B cell (primary cell): ENCODE measurements around the gene ZNF564. TPM values are rescaled to one million over a fixed set of nuclear protein-coding genes. Genes with fewer than 3 reads are reported as not detected.
A peak's percentile ranks its signal among the peaks of the same experiment; 100 is the strongest.

Source experiments
- ATAC-seq: fragments of 200-7000 bp; cut with Tn5 transposase; one replicate; pipeline ENCODE4 v1.10.0; 2021; ENCODE audit warnings: low read depth, mild to moderate bottlenecking, moderate number of reproducible peaks, moderate library complexity
- CTCF ChIA-PET: fragments of 350-600 bp; sonication (Branson Sonifier 250); formaldehyde crosslinking; loops from one replicate; lab custom pipeline; 2021; ENCODE audit warnings: antibody characterized with exemption, inconsistent platforms; lab: Charles Lee
- POLR2A ChIA-PET: fragments of 350-600 bp; sonication (Branson Sonifier 250); formaldehyde crosslinking; loops from one replicate; lab custom pipeline; 2021; ENCODE audit warnings: antibody characterized with exemption; lab: Charles Lee
- DNase-seq: peaks from one replicate; pipeline ENCODE4 v3.0.0; 2013
- H2AFZ ChIP-seq: 2 replicates; pipeline ENCODE4 v1.6.1; 2012; ENCODE audit warnings: mild to moderate bottlenecking, low read depth, low read length; ENCODE audit not compliant: insufficient read depth, poor library complexity, severe bottlenecking
- H3K27ac ChIP-seq, 2 donors: 1 replicate in 1 of 2; 2 replicates in 1 of 2; pipeline ENCODE4 v1.5.1; 2012 to 2013; ENCODE audit warnings: low read length in 2 of 2, mild to moderate bottlenecking in 2 of 2, moderate library complexity in 1 of 2
- H3K27me3 ChIP-seq, 4 experiments: fragments of 200-600 bp in 1 of 4; sonication (generic) in 1 of 4; replicated peaks in 1 of 4; 1 replicate in 2 of 4; 2 replicates in 2 of 4; pipeline versions ENCODE4 v1.6.1 to v1.7.0; 2013 to 2016; ENCODE audit warnings: low read length in 3 of 4, mild to moderate bottlenecking in 2 of 4, mixed read lengths in 1 of 4, moderate library complexity in 1 of 4; ENCODE audit not compliant: insufficient read depth in 4 of 4, control insufficient read depth in 3 of 4; ENCODE audit errors: control extremely low read depth in 1 of 4
- H3K36me3 ChIP-seq, 2 experiments: replicated peaks in 1 of 2; 1 replicate in 1 of 2; 2 replicates in 1 of 2; pipeline versions ENCODE4 v1.6.1 to v1.7.1; 2013; ENCODE audit warnings: low read length in 1 of 2; ENCODE audit not compliant: insufficient read depth in 2 of 2, control insufficient read depth in 1 of 2; ENCODE audit errors: control extremely low read depth in 1 of 2, extremely low read depth in 1 of 2
- H3K4me1 ChIP-seq, 2 donors: fragments of 200-600 bp in 1 of 2; sonication (generic) in 1 of 2; 1 replicate in 1 of 2; 2 replicates in 1 of 2; pipeline versions ENCODE4 v1.5.1 to v1.6.1; 2013 to 2017; ENCODE audit warnings: low read length in 2 of 2; ENCODE audit not compliant: control insufficient read depth in 2 of 2, insufficient read depth in 2 of 2
- H3K4me2 ChIP-seq: replicated peaks from 2 replicates; pipeline ENCODE3; 2012; ENCODE audit warnings: mild to moderate bottlenecking, low read depth, low read length; ENCODE audit not compliant: poor library complexity, severe bottlenecking
- H3K4me3 ChIP-seq, 5 experiments: fragments of 200-600 bp in 1 of 5; sonication (generic) in 1 of 5; 1 replicate in 3 of 5; 2 replicates in 2 of 5; pipeline versions ENCODE4 v1.5.1 to v1.7.0; 2011 to 2016; ENCODE audit warnings: low read length in 4 of 5, mild to moderate bottlenecking in 4 of 5, low read depth in 2 of 5, control low read depth in 1 of 5, moderate library complexity in 1 of 5; ENCODE audit not compliant: insufficient read depth in 1 of 5; ENCODE audit errors: control extremely low read depth in 1 of 5, extremely low read depth in 1 of 5
- H3K79me2 ChIP-seq: fragments of 200-600 bp; sonication (generic); one replicate; pipeline ENCODE4 v1.6.0; 2016; ENCODE audit warnings: low read length; ENCODE audit not compliant: control insufficient read depth, insufficient read depth
- H3K9ac ChIP-seq: fragments of 200-600 bp; sonication (generic); 2 replicates; pipeline ENCODE4 v1.6.1; 2017; ENCODE audit warnings: mild to moderate bottlenecking, low read length, moderate library complexity
- H3K9me3 ChIP-seq, 3 donors: one replicate each; pipeline versions ENCODE4 v1.6.1 to v1.7.1; 2013; ENCODE audit warnings: low read length in 2 of 3; ENCODE audit not compliant: control insufficient read depth in 2 of 3, insufficient read depth in 1 of 3; ENCODE audit errors: control extremely low read depth in 1 of 3
- H4K20me1 ChIP-seq: 2 replicates; pipeline ENCODE4 v1.6.0; 2012; ENCODE audit warnings: mild to moderate bottlenecking, low read length; ENCODE audit not compliant: insufficient read depth, control insufficient read depth, poor library complexity, severe bottlenecking
- H3K27ac Mint-ChIP-seq: one replicate; pipeline ENCODE4 v1.8.0; 2021; ENCODE audit warnings: mixed read lengths
- H3K27me3 Mint-ChIP-seq: one replicate; pipeline ENCODE4 v1.8.0; 2021; ENCODE audit warnings: mixed read lengths
- H3K4me1 Mint-ChIP-seq: one replicate; pipeline ENCODE4 v1.8.0; 2021; ENCODE audit warnings: mixed read lengths
- H3K4me3 Mint-ChIP-seq: one replicate; pipeline ENCODE4 v1.8.0; 2021; ENCODE audit warnings: mixed read lengths
- H3K9me3 Mint-ChIP-seq: one replicate; pipeline ENCODE4 v1.8.0; 2022; ENCODE audit warnings: mixed read lengths; ENCODE audit not compliant: insufficient read depth
- EZH2 ChIP-seq: IDR thresholded peaks from 2 replicates; pipeline ENCODE4 v1.6.1; 2012; ENCODE audit warnings: borderline replicate concordance, low read depth, mild to moderate bottlenecking, moderate library complexity, low read length; ENCODE audit not compliant: insufficient read depth, poor library complexity, severe bottlenecking
- whole genome bisulfite sequencing: methylation state at CpG from one replicate; pipeline ENCODE4 v1.1.5; 2013; ENCODE audit warnings: missing lambda C conversion rate; ENCODE audit not compliant: insufficient coverage; 5-methylcytosine and 5-hydroxymethylcytosine counted together
- intact Hi-C: fragments of 100-400 bp; cut with micrococcal nuclease; formaldehyde crosslinking; loops from one replicate; pipeline ENCODE4 v1.10.0; 2022
- polyA minus RNA-seq: library from RNA; depleted of rRNA, polyadenylated mRNA; stranded (reverse); fragments of >200 nt; gene quantifications from 2 replicates; pipeline ENCODE4 v1.2.3, GENCODE V29; 2012
- polyA plus RNA-seq: library from polyadenylated mRNA; depleted of rRNA; stranded (reverse); fragments of >200 nt; gene quantifications from 2 replicates; pipeline ENCODE4 v1.2.3, GENCODE V29; 2012
- total RNA-seq, 2 donors: library from RNA; stranded (reverse); fragments of 120-200 nt in 1 of 2; gene quantifications; 1 replicate in 1 of 2; 2 replicates in 1 of 2; pipeline versions ENCODE4 v1.2.3 to v1.2.4, GENCODE V29; 2013 to 2022
- TF ChIP-seq, protein P1 (sequence below): fragments of 200-600 bp; IDR thresholded peaks from one replicate; pipeline ENCODE4 v1.8.0; 2022; ENCODE audit warnings: antibody characterized with exemption, mild to moderate bottlenecking

ZNF564 gene
- 31.8 and 35.8 TPM in 2 replicates for total RNA-seq
- 25.9 TPM for total RNA-seq (2013)
- 2.8 and 3.2 TPM in 2 replicates for polyA plus RNA-seq
- polyA minus RNA-seq = 6.4 and 8.4 TPM in 2 replicates

DNA sequence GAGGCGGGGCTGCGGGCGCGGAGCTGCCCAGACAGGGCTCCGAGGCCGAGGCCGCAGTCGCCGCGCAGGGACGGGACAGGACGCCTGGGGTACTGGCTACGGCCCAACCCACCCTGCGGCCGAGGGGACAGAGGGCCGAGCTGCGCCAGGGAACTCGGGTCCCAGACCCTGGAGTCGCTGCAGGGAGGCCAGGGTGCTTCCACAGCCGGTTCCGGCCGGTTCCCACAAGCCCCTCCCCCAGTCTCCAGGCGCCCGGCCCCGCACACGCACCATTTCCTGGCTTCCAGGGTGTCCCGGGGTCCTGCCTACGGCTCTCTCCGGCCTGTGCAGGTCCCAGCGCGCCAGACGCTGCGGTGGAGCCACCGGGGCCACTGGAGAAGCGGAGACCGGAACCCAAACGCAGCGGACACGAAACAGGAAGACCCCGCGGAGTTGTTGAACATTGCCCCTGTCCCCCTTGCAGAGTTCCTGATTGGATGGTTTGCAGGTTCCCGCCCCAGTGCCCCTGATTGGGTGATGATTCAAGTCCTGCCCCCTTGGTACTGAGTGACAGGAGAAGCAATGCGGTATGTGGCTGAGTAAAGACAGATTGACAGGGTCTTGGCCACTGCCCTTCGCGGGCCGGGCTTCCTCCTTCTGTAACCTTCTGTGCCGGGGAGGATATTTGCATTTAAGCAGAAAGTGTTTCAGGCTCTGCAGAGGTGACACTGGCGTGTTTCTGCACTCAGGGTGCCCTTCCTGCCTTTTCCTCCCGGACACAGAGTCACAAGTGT lies at the start of gene ZNF564:
Gene ZNF564, minus strand, starts transcription at position 423 of the 773 bp plus-strand sequence. Its CDS starts 150 bp downstream, at position 273.
- ATAC-seq (peak; percentile 98), DNase-seq (peak; percentile 96)
- H3K4me1 Mint-ChIP-seq = peaks cover 45% of the 10 kb centered on the region
- no peaks in the 10 kb centered on the region for H3K27me3 ChIP-seq
- H3K9me3 ChIP-seq = no peaks in the 10 kb centered on the region
- H3K36me3 ChIP-seq = peaks cover 2 to 6% of the 10 kb centered on the region in 2 experiments
- peak within 1 kb of the TSS; percentile 94 for H3K27ac Mint-ChIP-seq
- TF ChIP-seq, protein P1, sequence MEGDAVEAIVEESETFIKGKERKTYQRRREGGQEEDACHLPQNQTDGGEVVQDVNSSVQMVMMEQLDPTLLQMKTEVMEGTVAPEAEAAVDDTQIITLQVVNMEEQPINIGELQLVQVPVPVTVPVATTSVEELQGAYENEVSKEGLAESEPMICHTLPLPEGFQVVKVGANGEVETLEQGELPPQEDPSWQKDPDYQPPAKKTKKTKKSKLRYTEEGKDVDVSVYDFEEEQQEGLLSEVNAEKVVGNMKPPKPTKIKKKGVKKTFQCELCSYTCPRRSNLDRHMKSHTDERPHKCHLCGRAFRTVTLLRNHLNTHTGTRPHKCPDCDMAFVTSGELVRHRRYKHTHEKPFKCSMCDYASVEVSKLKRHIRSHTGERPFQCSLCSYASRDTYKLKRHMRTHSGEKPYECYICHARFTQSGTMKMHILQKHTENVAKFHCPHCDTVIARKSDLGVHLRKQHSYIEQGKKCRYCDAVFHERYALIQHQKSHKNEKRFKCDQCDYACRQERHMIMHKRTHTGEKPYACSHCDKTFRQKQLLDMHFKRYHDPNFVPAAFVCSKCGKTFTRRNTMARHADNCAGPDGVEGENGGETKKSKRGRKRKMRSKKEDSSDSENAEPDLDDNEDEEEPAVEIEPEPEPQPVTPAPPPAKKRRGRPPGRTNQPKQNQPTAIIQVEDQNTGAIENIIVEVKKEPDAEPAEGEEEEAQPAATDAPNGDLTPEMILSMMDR = no peak
- no peak for TF ChIP-seq EZH2
- H3K4me3 Mint-ChIP-seq = peak within 1 kb of the TSS; percentile 100
- peak within 1 kb of the TSS; percentile 81 to 95 (median 86) for H3K4me3 ChIP-seq
- ChIA-PET CTCF (interaction anchor here (0.7 to 1.3 kb wide), 5 partner anchors 10 to 257 kb away, joined by 3 to 5 read pairs (median 3); partner anchors contain the start of gene ZNF44), POLR2A (interaction anchor here (0.6 to 1.7 kb wide), 4 partner anchors 51 to 121 kb away, joined by 3 to 7 read pairs (median 5); no protein-coding TSS in a partner anchor)
- intact Hi-C loops = loop anchor here (1.0 to 5.0 kb wide), 10 partner anchors 23 to 589 kb away; partner anchors contain the start of genes GET3, ZNF136, ZNF44 and ZNF490
- peaks cover 20 to 29% of the 10 kb centered on the region in 2 donors for H3K4me1 ChIP-seq
- peak within 1 kb of the TSS; percentile 83 for H3K9ac ChIP-seq
- no peaks in the 10 kb centered on the region for H3K9me3 Mint-ChIP-seq
- H4K20me1 ChIP-seq = peaks cover 11% of the 10 kb centered on the region
- peak within 1 kb of the TSS; percentile 70 to 87 for H3K27ac ChIP-seq
- H3K79me2 ChIP-seq = peaks cover 58% of the 10 kb centered on the region
- peak within 1 kb of the TSS; percentile 86 for H3K4me2 ChIP-seq
- H2AFZ ChIP-seq = peak within 1 kb of the TSS; percentile 85
- 0% methylated on average over 45 of the region's 49 CpGs for WGBS
- H3K27me3 Mint-ChIP-seq = no peaks in the 10 kb centered on the region

DNA sequence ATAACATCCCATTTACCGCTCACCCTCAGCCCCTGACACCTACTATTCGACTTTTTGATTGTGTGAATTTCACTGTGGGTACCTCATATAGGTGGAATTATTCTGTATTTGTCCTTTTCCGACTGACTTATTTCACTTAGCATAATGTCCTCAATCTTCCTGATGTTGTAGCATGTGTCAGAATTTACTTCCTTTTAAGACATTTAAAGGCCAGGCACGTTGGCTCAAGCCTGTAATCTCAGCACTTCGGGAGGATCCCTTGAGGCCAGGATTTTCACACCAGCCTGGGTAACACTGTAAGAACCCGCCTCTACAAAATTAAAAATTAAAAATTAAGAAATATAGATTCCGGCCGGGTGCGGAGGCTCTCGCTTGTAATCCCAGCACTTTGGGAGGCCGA lies 46.3 kb upstream of the ZNF564 start:
- Histone ChIP-seq H3K9ac (no peak overlapping the region), H3K9me3 (no peaks in the 10 kb centered on the region), H3K4me3 (no peak overlapping the region), H3K27ac (no peak overlapping the region), H3K4me2 (no peak overlapping the region), H2AFZ (no peak overlapping the region), H3K27me3 (no peaks in the 10 kb centered on the region), H3K36me3 (peaks cover 4 to 30% of the 10 kb centered on the region in 2 experiments), H3K79me2 (peaks cover 60% of the 10 kb centered on the region), H4K20me1 (peaks cover 13% of the 10 kb centered on the region), H3K4me1 (no peaks in the 10 kb centered on the region)
- H3K27me3 Mint-ChIP-seq = no peaks in the 10 kb centered on the region
- H3K9me3 Mint-ChIP-seq = no peaks in the 10 kb centered on the region
- ATAC-seq (no peak), DNase-seq (no peak)
- no peaks in the 10 kb centered on the region for H3K4me1 Mint-ChIP-seq
- TF ChIP-seq, protein P1 = no peak
- no peak for TF ChIP-seq EZH2
- POLR2A ChIA-PET = no interaction called here
- no CpG with 5 or more reads among the region's 11 CpGs for WGBS
- CTCF ChIA-PET = no interaction called here
- intact Hi-C loops = no loop called here
- no peak overlapping the region for H3K27ac Mint-ChIP-seq
- no peak overlapping the region for H3K4me3 Mint-ChIP-seq
